GM21576 (cell line): ENCODE data around the gene PGM5.

ENCODE experiments used
- ATAC-seq: cut with Tn5 transposase; IDR thresholded peaks from one replicate; pipeline ENCODE4 v1.9.1; 2021; ENCODE audit warnings: mild to moderate bottlenecking, moderate library complexity; ENCODE audit not compliant: unreplicated experiment

The PGM5 gene

GRCh38 chr9:68532131-68532530 is 175.7 kb downstream of the PGM5 start:
- no peak for ATAC-seq

GRCh38 chr9:68533678-68534077 is 177.3 kb downstream of the PGM5 start:
- ATAC-seq, result no peak

- no peak for ATAC-seq
Observed at GRCh38 chr9:68536876-68537615, 180.6 kb downstream of the PGM5 start.

GRCh38 chr9:68537616-68537880 is 181.1 kb downstream of the PGM5 start:
- no peak for ATAC-seq

- ATAC-seq, result no peak
Observed at GRCh38 chr9:68538200-68538599, 181.8 kb downstream of the PGM5 start.

GRCh38 chr9:68540712-68541535 is 184.5 kb downstream of the PGM5 start, which contains the start of gene TMEM252:
Gene TMEM252 (minus strand): TSS chr9:68540883. CDS start chr9:68540814, 69 bp downstream.
- ATAC-seq, result no peak

GRCh38 chr9:68541568-68541967 is 185.2 kb downstream of the PGM5 start:
- ATAC-seq, result no peak

- ATAC-seq, result peak; percentile 43
Observed at GRCh38 chr9:68545033-68545705, 188.8 kb downstream of the PGM5 start.

GRCh38 chr9:68546596-68547390 is 190.4 kb downstream of the PGM5 start:
- peak; percentile 82 for ATAC-seq

GRCh38 chr9:68547417-68547816 is 191.0 kb downstream of the PGM5 start:
- no peak for ATAC-seq

- ATAC-seq, result no peak
Observed at GRCh38 chr9:68548241-68548640, 191.8 kb downstream of the PGM5 start.

GRCh38 chr9:68551191-68551590 is 194.8 kb downstream of the PGM5 start:
- ATAC-seq, result no peak

GRCh38 chr9:68552700-68553476 is 196.5 kb downstream of the PGM5 start:
- no peak for ATAC-seq

GRCh38 chr9:68555437-68556150 is 199.2 kb downstream of the PGM5 start:
- no peak for ATAC-seq

- no peak for ATAC-seq
Observed at GRCh38 chr9:68558545-68558944, 202.1 kb downstream of the PGM5 start.

GRCh38 chr9:68560071-68560844 is 203.8 kb downstream of the PGM5 start:
- ATAC-seq, result no peak

- no peak for ATAC-seq
Observed at GRCh38 chr9:68562461-68562860, 206.1 kb downstream of the PGM5 start.

GRCh38 chr9:68567565-68567964 is 211.2 kb downstream of the PGM5 start:
- no peak for ATAC-seq

GRCh38 chr9:68574150-68574549 is 217.7 kb downstream of the PGM5 start:
- ATAC-seq, result no peak
